Stimulated activated effector memory CD8-positive, alpha-beta T cell treated with anti-CD3 and anti-CD28 coated beads, Interleukin-12 subunit alpha, Interleukin-12 subunit beta, amount 100 ng/mL, for 72 hours (primary cell): ENCODE results near the gene DOCK9.

Experiments used
- ATAC-seq: fragments of 150-1000 bp; cut with Tn5 transposase; 2 replicates; pipeline ENCODE4 v1.10.0; 2021
- DNase-seq, 2 donors: peaks; one replicate each; pipeline ENCODE4 v3.0.0; 2021 to 2022; ENCODE audit warnings: low spot score in 2 of 2
- H3K27ac Mint-ChIP-seq: one replicate; pipeline ENCODE4 v1.8.0; 2022; ENCODE audit warnings: mild to moderate bottlenecking, mixed read lengths
- H3K36me3 Mint-ChIP-seq: one replicate; pipeline ENCODE4 v1.8.0; 2022; ENCODE audit warnings: mild to moderate bottlenecking, mixed read lengths
- H3K4me1 Mint-ChIP-seq: one replicate; pipeline ENCODE4 v1.8.0; 2022; ENCODE audit warnings: mixed read lengths
- H3K4me3 Mint-ChIP-seq: one replicate; pipeline ENCODE4 v1.8.0; 2022; ENCODE audit warnings: mild to moderate bottlenecking, mixed read lengths
- H3K9me3 Mint-ChIP-seq: one replicate; pipeline ENCODE4 v1.8.0; 2022; ENCODE audit warnings: mixed read lengths

DOCK9 gene

GRCh38 chr13:98842858-98843481, 134.9 kb downstream of the DOCK9 start:
- H3K9me3 Mint-ChIP-seq = no peaks in the 10 kb centered on the region
- DNase-seq (peak; percentile 49 to 76), ATAC-seq (peak; percentile 84)
- H3K4me1 Mint-ChIP-seq = no peaks in the 10 kb centered on the region
- H3K36me3 Mint-ChIP-seq = peaks cover 29% of the 10 kb centered on the region
- no peak overlapping the region for H3K27ac Mint-ChIP-seq
- H3K4me3 Mint-ChIP-seq = no peak overlapping the region

GRCh38 chr13:98842070-98842469, 135.8 kb downstream of the DOCK9 start:
- no peak overlapping the region for H3K4me3 Mint-ChIP-seq
- ATAC-seq = no peak
- no peaks in the 10 kb centered on the region for H3K4me1 Mint-ChIP-seq
- H3K9me3 Mint-ChIP-seq = no peaks in the 10 kb centered on the region
- no peak for DNase-seq
- no peak overlapping the region for H3K27ac Mint-ChIP-seq
- H3K36me3 Mint-ChIP-seq = peaks cover 25% of the 10 kb centered on the region

GRCh38 chr13:98839856-98840769, 137.8 kb downstream of the DOCK9 start:
- peaks cover 9% of the 10 kb centered on the region for H3K36me3 Mint-ChIP-seq
- H3K27ac Mint-ChIP-seq = no peak overlapping the region
- peak; percentile 89 for ATAC-seq
- no peaks in the 10 kb centered on the region for H3K9me3 Mint-ChIP-seq
- DNase-seq = peak in 1 of 2 donors; percentile 64
- H3K4me3 Mint-ChIP-seq = no peak overlapping the region
- no peaks in the 10 kb centered on the region for H3K4me1 Mint-ChIP-seq

- ATAC-seq (no peak), DNase-seq (no peak)
- Mint-ChIP-seq H3K4me3 (no peak overlapping the region), H3K4me1 (no peaks in the 10 kb centered on the region), H3K9me3 (no peaks in the 10 kb centered on the region), H3K27ac (no peak overlapping the region), H3K36me3 (no peaks in the 10 kb centered on the region)
Observed at GRCh38 chr13:98838776-98839175, 139.1 kb downstream of the DOCK9 start.

GRCh38 chr13:98837896-98838295, 140.0 kb downstream of the DOCK9 start:
- Mint-ChIP-seq H3K9me3 (no peaks in the 10 kb centered on the region), H3K4me3 (no peak overlapping the region), H3K27ac (no peak overlapping the region), H3K36me3 (peaks cover under 1% of the 10 kb centered on the region), H3K4me1 (no peaks in the 10 kb centered on the region)
- DNase-seq (no peak), ATAC-seq (no peak)

- H3K4me3 Mint-ChIP-seq = no peak overlapping the region
- no peaks in the 10 kb centered on the region for H3K9me3 Mint-ChIP-seq
- ATAC-seq (no peak), DNase-seq (no peak)
- H3K4me1 Mint-ChIP-seq = no peaks in the 10 kb centered on the region
- no peak overlapping the region for H3K27ac Mint-ChIP-seq
- peaks cover 11% of the 10 kb centered on the region for H3K36me3 Mint-ChIP-seq
Observed at GRCh38 chr13:98835156-98835555, 142.7 kb downstream of the DOCK9 start.

- no peak for ATAC-seq
- H3K4me1 Mint-ChIP-seq = no peaks in the 10 kb centered on the region
- DNase-seq = no peak
- H3K4me3 Mint-ChIP-seq = no peak overlapping the region
- H3K36me3 Mint-ChIP-seq = peaks cover 12% of the 10 kb centered on the region
- H3K9me3 Mint-ChIP-seq = no peaks in the 10 kb centered on the region
- no peak overlapping the region for H3K27ac Mint-ChIP-seq
Observed at GRCh38 chr13:98834254-98834960, 143.5 kb downstream of the DOCK9 start.

GRCh38 chr13:98831236-98831635, 146.6 kb downstream of the DOCK9 start:
- peaks cover 22% of the 10 kb centered on the region for H3K36me3 Mint-ChIP-seq
- no peaks in the 10 kb centered on the region for H3K4me1 Mint-ChIP-seq
- no peak overlapping the region for H3K4me3 Mint-ChIP-seq
- DNase-seq (no peak), ATAC-seq (no peak)
- H3K9me3 Mint-ChIP-seq = no peaks in the 10 kb centered on the region
- no peak overlapping the region for H3K27ac Mint-ChIP-seq

GRCh38 chr13:98829541-98829940, 148.3 kb downstream of the DOCK9 start:
- no peak overlapping the region for H3K27ac Mint-ChIP-seq
- H3K36me3 Mint-ChIP-seq = peaks cover 34% of the 10 kb centered on the region
- ATAC-seq (no peak), DNase-seq (no peak)
- no peaks in the 10 kb centered on the region for H3K4me1 Mint-ChIP-seq
- no peak overlapping the region for H3K4me3 Mint-ChIP-seq
- H3K9me3 Mint-ChIP-seq = no peaks in the 10 kb centered on the region

- Mint-ChIP-seq H3K27ac (no peak overlapping the region), H3K36me3 (peaks cover 43% of the 10 kb centered on the region), H3K4me1 (no peaks in the 10 kb centered on the region), H3K9me3 (no peaks in the 10 kb centered on the region), H3K4me3 (no peak overlapping the region)
- ATAC-seq (no peak), DNase-seq (no peak)
Observed at GRCh38 chr13:98828614-98829013, 149.2 kb downstream of the DOCK9 start.

- Mint-ChIP-seq H3K4me1 (no peaks in the 10 kb centered on the region), H3K9me3 (no peaks in the 10 kb centered on the region)
Observed at GRCh38 chr13:98827449-98827848, 150.4 kb downstream of the DOCK9 start.

GRCh38 chr13:98826146-98826545, 151.7 kb downstream of the DOCK9 start:
- peaks cover 56% of the 10 kb centered on the region for H3K36me3 Mint-ChIP-seq
- no peak overlapping the region for H3K27ac Mint-ChIP-seq
- no peak for DNase-seq
- no peaks in the 10 kb centered on the region for H3K4me1 Mint-ChIP-seq
- ATAC-seq = no peak
- no peaks in the 10 kb centered on the region for H3K9me3 Mint-ChIP-seq
- H3K4me3 Mint-ChIP-seq = no peak overlapping the region

More at GRCh38 chr13:98827449-98827848, 150.4 kb downstream of the DOCK9 start:
- no peak for DNase-seq
- H3K27ac Mint-ChIP-seq = no peak overlapping the region
- H3K4me3 Mint-ChIP-seq = no peak overlapping the region
- peaks cover 47% of the 10 kb centered on the region for H3K36me3 Mint-ChIP-seq
- ATAC-seq = no peak

- Mint-ChIP-seq H3K27ac (no peak overlapping the region), H3K4me1 (no peaks in the 10 kb centered on the region), H3K36me3 (peaks cover 56% of the 10 kb centered on the region), H3K9me3 (no peaks in the 10 kb centered on the region), H3K4me3 (no peak overlapping the region)
- ATAC-seq (no peak), DNase-seq (no peak)
Observed at GRCh38 chr13:98825659-98826058, 152.2 kb downstream of the DOCK9 start.

- Mint-ChIP-seq H3K4me1 (no peaks in the 10 kb centered on the region), H3K36me3 (peaks cover 50% of the 10 kb centered on the region), H3K4me3 (no peak overlapping the region)
Observed at GRCh38 chr13:98824376-98825160, 153.3 kb downstream of the DOCK9 start.

GRCh38 chr13:98823442-98823841, 154.4 kb downstream of the DOCK9 start:
- H3K27ac Mint-ChIP-seq = no peak overlapping the region
- DNase-seq = peak in 1 of 2 donors; percentile 15
- H3K4me3 Mint-ChIP-seq = no peak overlapping the region
- no peaks in the 10 kb centered on the region for H3K9me3 Mint-ChIP-seq
- no peak for ATAC-seq
- H3K36me3 Mint-ChIP-seq = peaks cover 50% of the 10 kb centered on the region
- no peaks in the 10 kb centered on the region for H3K4me1 Mint-ChIP-seq

More at GRCh38 chr13:98824376-98825160, 153.3 kb downstream of the DOCK9 start:
- no peaks in the 10 kb centered on the region for H3K9me3 Mint-ChIP-seq
- ATAC-seq (peak; percentile 47), DNase-seq (no peak)
- H3K27ac Mint-ChIP-seq = no peak overlapping the region
